Ectodermal cell (in vitro differentiated cells): ENCODE data around the gene RBP3.

Source experiments
- H3K27ac ChIP-seq: 2 replicates; pipeline ENCODE4 v1.7.0; 2013; ENCODE audit warnings: mild to moderate bottlenecking, low read depth, low read length; ENCODE audit not compliant: insufficient read depth, poor library complexity, severe bottlenecking
- H3K27me3 ChIP-seq: 2 replicates; pipeline ENCODE4 v1.7.0; 2013; ENCODE audit warnings: mild to moderate bottlenecking, low read length; ENCODE audit not compliant: insufficient read depth, control insufficient read depth, poor library complexity, severe bottlenecking
- H3K36me3 ChIP-seq: one replicate; pipeline ENCODE4 v1.7.0; 2013; ENCODE audit warnings: low read length; ENCODE audit not compliant: control insufficient read depth, insufficient read depth
- H3K4me1 ChIP-seq: one replicate; pipeline ENCODE4 v1.7.0; 2013; ENCODE audit warnings: low read length; ENCODE audit not compliant: control insufficient read depth, insufficient read depth
- H3K4me3 ChIP-seq: 2 replicates; pipeline ENCODE4 v1.7.0; 2013; ENCODE audit warnings: low read depth, low read length, control low read depth; ENCODE audit not compliant: insufficient read depth
- H3K9me3 ChIP-seq: 2 replicates; pipeline ENCODE4 v1.7.0; 2013; ENCODE audit warnings: mild to moderate bottlenecking, low read length, moderate library complexity; ENCODE audit not compliant: control insufficient read depth
- WGBS, 2 experiments: methylation state at CpG; one replicate each; pipeline ENCODE4 v1.1.7; 2013; ENCODE audit warnings: missing lambda C conversion rate in 2 of 2; 5-methylcytosine and 5-hydroxymethylcytosine counted together

Gene RBP3

DNA sequence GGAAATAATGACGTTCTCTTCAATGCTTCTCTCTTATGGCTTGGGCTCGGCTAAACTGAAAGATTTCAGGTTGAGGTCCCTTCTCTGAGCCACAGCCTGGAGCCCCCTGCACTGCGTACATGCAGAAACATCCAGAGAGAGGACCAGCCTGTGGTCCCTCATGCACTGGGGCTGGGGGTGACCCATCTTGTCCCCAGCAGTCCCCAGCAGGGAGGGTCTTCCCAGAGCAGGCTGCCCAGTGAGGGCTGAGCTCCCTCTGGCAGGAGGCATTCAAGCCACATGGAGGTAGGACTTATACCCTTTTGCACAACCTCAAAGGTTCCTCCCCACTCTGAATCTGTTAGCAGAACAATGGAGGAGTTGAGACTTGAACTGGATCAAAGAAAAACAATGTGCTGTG lies 40.8 kb upstream of the RBP3 start:
- Histone ChIP-seq H3K4me3 (no peak overlapping the region), H3K27me3 (peaks cover 5% of the 10 kb centered on the region), H3K4me1 (no peaks in the 10 kb centered on the region), H3K9me3 (no peaks in the 10 kb centered on the region), H3K27ac (no peak overlapping the region), H3K36me3 (no peaks in the 10 kb centered on the region)
- 92 to 93% methylated on average over 3 of the region's 3 CpGs for WGBS, 2 experiments

DNA sequence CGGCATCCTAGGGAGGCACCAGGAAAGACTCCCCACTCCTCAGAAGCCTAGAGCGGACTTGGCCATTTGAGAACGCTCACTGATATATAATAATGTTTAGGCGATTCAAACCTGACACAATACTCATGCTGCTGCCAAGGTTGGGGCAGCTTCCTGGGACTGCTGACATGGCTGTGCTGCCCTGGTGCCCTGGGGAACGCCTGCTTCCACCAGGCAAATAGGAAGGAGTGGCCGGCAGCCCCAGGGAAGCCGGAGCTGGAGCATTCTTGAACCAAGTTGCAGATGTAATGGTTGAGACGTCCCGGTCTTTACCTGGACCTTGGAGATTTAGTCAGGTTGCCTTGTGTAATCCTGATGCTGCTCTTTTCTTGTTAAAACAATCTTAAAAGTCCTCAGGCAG lies 39.4 kb upstream of the RBP3 start:
- Histone ChIP-seq H3K27ac (no peak overlapping the region), H3K36me3 (no peaks in the 10 kb centered on the region), H3K27me3 (no peaks in the 10 kb centered on the region), H3K4me3 (no peak overlapping the region), H3K9me3 (no peaks in the 10 kb centered on the region), H3K4me1 (no peaks in the 10 kb centered on the region)
- 89 to 91% methylated on average over 9 of the region's 9 CpGs for WGBS, 2 experiments

DNA sequence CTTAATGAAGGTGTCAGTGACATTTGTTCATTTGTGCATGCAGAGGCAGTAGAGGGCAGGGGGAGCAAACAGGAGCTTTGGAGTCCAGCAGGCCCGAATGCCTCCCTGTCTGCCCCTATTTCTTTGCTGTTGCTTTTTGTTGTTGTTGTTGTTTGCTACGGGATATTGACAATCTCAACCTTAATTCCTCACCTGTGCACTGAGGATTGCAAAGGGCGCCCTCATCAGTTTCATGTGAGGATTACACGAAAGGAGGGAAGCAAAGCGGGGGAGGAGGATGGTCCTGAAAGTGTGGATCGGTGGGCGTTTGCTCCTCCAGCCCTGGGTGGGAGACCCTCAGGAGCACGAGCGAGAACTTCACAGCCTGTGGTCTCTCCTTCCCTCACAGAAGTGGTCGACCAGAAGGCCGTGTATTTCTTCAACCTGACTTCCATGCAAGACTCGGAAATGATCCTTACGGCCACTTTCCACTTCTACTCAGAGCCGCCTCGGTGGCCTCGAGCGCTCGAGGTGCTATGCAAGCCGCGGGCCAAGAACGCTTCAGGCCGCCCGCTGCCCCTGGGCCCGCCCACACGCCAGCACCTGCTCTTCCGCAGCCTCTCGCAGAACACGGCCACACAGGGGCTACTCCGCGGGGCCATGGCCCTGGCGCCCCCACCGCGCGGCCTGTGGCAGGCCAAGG lies 38.6 kb upstream of the RBP3 start:
- H3K27ac ChIP-seq, result no peak overlapping the region
- H3K4me1 ChIP-seq, result no peaks in the 10 kb centered on the region
- no peak overlapping the region for H3K4me3 ChIP-seq
- 85 to 86% methylated on average over 34 of the region's 34 CpGs for WGBS, 2 experiments
- H3K27me3 ChIP-seq, result no peaks in the 10 kb centered on the region
- H3K36me3 ChIP-seq, result no peaks in the 10 kb centered on the region
- H3K9me3 ChIP-seq, result no peaks in the 10 kb centered on the region

- Histone ChIP-seq H3K4me1 (no peaks in the 10 kb centered on the region), H3K36me3 (no peaks in the 10 kb centered on the region), H3K4me3 (no peak overlapping the region), H3K27me3 (no peaks in the 10 kb centered on the region), H3K27ac (no peak overlapping the region), H3K9me3 (no peaks in the 10 kb centered on the region)
- WGBS, 2 experiments, result 96 to 97% methylated on average over 37 of the region's 37 CpGs
Measured at GRCh38 chr10:47310090-47310505, 38.1 kb upstream of the RBP3 start.

- H3K4me1 ChIP-seq, result no peaks in the 10 kb centered on the region
- no peak overlapping the region for H3K27ac ChIP-seq
- no peaks in the 10 kb centered on the region for H3K9me3 ChIP-seq
- no peak overlapping the region for H3K4me3 ChIP-seq
- WGBS, 2 experiments, result 87 to 92% methylated on average over 10 of the region's 10 CpGs
- no peaks in the 10 kb centered on the region for H3K36me3 ChIP-seq
- no peaks in the 10 kb centered on the region for H3K27me3 ChIP-seq
Measured at GRCh38 chr10:47311193-47311931, 36.8 kb upstream of the RBP3 start.

DNA sequence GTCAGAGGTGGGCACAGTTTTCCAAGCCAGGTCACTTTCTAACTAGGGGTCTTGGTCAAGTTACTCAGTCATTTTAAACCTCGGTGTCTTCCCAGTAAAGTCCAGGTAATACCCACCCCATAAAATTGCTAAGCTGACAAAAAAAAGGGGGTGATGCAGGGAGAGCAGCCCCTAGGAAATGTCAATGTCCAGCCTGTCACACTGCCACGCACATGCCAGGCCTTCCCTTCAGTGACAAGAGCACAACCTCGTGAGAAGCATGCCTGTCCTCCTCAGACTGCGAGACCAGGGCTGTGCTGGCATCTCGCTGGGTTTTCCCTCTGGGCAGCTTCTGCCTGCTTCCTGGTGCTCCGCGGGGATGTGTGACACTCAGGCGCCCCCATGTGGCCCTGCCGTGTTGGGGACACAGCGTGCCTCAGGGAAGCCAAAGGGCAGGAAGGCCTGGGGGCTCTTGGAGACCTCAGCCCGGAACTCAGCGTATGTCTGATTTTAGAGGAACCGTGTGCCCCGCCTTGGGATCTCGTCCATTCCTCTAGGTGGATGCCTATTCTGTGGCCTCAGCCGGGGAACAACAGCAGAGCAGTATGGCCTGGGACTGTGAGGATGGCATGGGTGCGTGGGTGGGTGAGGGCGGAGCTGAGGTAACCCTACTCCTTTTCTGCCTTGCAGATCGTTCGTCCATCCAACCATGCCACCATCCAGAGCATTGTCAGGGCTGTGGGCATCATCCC lies 36.1 kb upstream of the RBP3 start:
- H3K27ac ChIP-seq, result no peak overlapping the region

DNA sequence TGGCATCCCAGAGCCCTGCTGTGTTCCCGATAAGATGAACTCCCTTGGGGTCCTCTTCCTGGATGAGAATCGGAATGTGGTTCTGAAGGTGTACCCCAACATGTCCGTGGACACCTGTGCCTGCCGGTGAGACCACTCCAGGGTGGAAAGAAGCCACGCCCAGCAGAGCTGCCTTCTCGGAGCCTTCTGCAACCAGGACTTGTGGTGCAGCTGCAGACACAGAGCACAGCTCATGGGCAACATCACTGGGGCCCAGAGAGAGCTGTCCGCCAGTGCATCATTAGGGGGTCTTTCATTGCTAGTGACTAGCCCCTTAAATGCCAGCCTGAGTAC lies 35.5 kb upstream of the RBP3 start:
- WGBS, 2 experiments, result 91% methylated on average over 7 of the region's 7 CpGs
- no peaks in the 10 kb centered on the region for H3K27me3 ChIP-seq
- H3K4me3 ChIP-seq, result no peak overlapping the region
- no peaks in the 10 kb centered on the region for H3K36me3 ChIP-seq
- H3K9me3 ChIP-seq, result no peaks in the 10 kb centered on the region
- no peaks in the 10 kb centered on the region for H3K4me1 ChIP-seq
- no peak overlapping the region for H3K27ac ChIP-seq

More for the DNA sequence above, 36.1 kb upstream of the RBP3 start:
- Histone ChIP-seq H3K27me3 (no peaks in the 10 kb centered on the region), H3K4me1 (no peaks in the 10 kb centered on the region), H3K9me3 (no peaks in the 10 kb centered on the region), H3K36me3 (no peaks in the 10 kb centered on the region), H3K4me3 (no peak overlapping the region)
- 38 to 40% methylated on average over 20 of the region's 20 CpGs for WGBS, 2 experiments

- Histone ChIP-seq H3K9me3 (no peaks in the 10 kb centered on the region), H3K4me1 (no peaks in the 10 kb centered on the region), H3K27ac (no peak overlapping the region), H3K27me3 (no peaks in the 10 kb centered on the region), H3K36me3 (no peaks in the 10 kb centered on the region), H3K4me3 (no peak overlapping the region)
- WGBS, 2 experiments, result 95 to 96% methylated on average over 9 of the region's 9 CpGs
Measured at GRCh38 chr10:47314416-47314970, 33.7 kb upstream of the RBP3 start.

DNA sequence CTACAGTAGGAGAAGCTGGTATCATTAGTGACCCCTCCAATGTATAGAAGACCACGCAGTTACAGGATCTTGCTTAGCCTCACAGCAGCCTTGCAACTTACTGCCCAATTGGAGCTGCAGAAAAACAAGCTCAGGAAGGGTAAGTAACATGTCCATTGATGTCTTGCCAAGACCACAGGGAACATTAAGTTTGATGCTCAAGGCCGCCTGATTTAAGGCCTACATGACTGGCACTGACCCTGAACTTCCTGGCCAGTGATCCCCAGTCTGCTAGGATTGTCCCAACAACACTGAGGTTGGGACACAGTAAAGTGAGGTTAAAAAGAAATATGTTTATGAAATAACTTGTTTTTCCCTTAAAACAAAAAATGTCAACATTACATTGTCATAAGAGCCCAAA lies 32.7 kb upstream of the RBP3 start:
- Histone ChIP-seq H3K4me3 (no peak overlapping the region), H3K27me3 (no peaks in the 10 kb centered on the region), H3K36me3 (no peaks in the 10 kb centered on the region), H3K27ac (no peak overlapping the region), H3K4me1 (no peaks in the 10 kb centered on the region), H3K9me3 (no peaks in the 10 kb centered on the region)
- WGBS, 2 experiments, result 92 to 95% methylated on average over 2 of the region's 2 CpGs

DNA sequence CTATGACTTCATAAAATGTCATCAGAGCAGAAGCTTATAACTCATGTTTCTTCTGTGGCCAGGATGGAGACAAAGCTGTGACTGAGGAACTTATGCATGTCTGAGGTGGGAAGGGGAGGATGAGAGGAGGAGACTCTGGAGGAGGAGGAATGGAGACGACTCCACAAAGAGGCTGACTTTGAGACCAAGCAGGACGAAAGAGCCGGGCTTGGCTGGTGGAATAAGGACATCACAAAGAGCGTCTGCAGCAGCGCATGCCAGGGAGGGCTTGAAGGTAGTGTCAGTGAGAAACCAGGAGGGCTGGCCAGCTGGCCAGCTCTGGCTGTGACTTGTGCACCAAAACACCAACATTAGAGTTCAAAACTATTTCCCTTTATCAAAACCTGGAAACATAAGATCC lies 32.0 kb upstream of the RBP3 start:
- Histone ChIP-seq H3K4me1 (no peaks in the 10 kb centered on the region), H3K9me3 (no peaks in the 10 kb centered on the region), H3K4me3 (no peak overlapping the region), H3K27ac (no peak overlapping the region), H3K36me3 (no peaks in the 10 kb centered on the region), H3K27me3 (no peaks in the 10 kb centered on the region)
- 70 to 74% methylated on average over 5 of the region's 5 CpGs for WGBS, 2 experiments
